Measurements from ENCODE around the gene GZMB.
A peak's percentile ranks its signal among the peaks of the same experiment; 100 is the strongest.
"Not testable (repeated sequence)": the region's sequence is repeated elsewhere in the genome, so short reads cannot be mapped to it uniquely, and the experiment has no call there.

Gene GZMB

GRCh38 chr14:24607635-24608514 lies 26.1 kb downstream of the GZMB start:
- DNase-seq (ENCODE audit: low spot score) = no peak
- no peak for TF ChIP-seq CTCF (IDR thresholded peaks at IDR 0.05; ENCODE audit: extremely low read depth, missing control alignments)

GRCh38 chr14:24607081-24607480 lies 26.9 kb downstream of the GZMB start:
- no peak for TF ChIP-seq CTCF (IDR thresholded peaks at IDR 0.05; ENCODE audit: extremely low read depth, missing control alignments)
- DNase-seq (ENCODE audit: low spot score) = peak; percentile 4

- DNase-seq (ENCODE audit: low spot score) = no peak
- no peak for TF ChIP-seq CTCF (IDR thresholded peaks at IDR 0.05; ENCODE audit: extremely low read depth, missing control alignments)
Measured at GRCh38 chr14:24606297-24606696, 27.7 kb downstream of the GZMB start.

GRCh38 chr14:24605435-24606190 lies 28.4 kb downstream of the GZMB start:
- peak; percentile 73 for DNase-seq (ENCODE audit: low spot score)
- TF ChIP-seq CTCF (IDR thresholded peaks at IDR 0.05; ENCODE audit: extremely low read depth, missing control alignments) = peak; percentile 77

- no peak for DNase-seq (ENCODE audit: low spot score)
- no peak for TF ChIP-seq CTCF (IDR thresholded peaks at IDR 0.05; ENCODE audit: extremely low read depth, missing control alignments)
Measured at GRCh38 chr14:24597403-24597802, 36.6 kb downstream of the GZMB start.

- no peak for DNase-seq (ENCODE audit: low spot score)
- no peak for TF ChIP-seq CTCF (IDR thresholded peaks at IDR 0.05; ENCODE audit: extremely low read depth, missing control alignments)
Measured at GRCh38 chr14:24595073-24595808, 38.7 kb downstream of the GZMB start.

- DNase-seq (ENCODE audit: low spot score) = not testable (repeated sequence)
Measured at GRCh38 chr14:24591004-24591403, 43.0 kb downstream of the GZMB start.

- DNase-seq (ENCODE audit: low spot score) = not testable (repeated sequence)
Measured at GRCh38 chr14:24584402-24584801, 49.6 kb downstream of the GZMB start.

Measured in GM20000 (cell line).